Rectal smooth muscle tissue (tissue), 1 donor: ENCODE results near the gene ERBB2.

Experiments
- H3K27ac ChIP-seq: one replicate; pipeline ENCODE4 v1.7.0; 2013; ENCODE audit warnings: low read depth, low read length, inconsistent platforms
- H3K27me3 ChIP-seq: one replicate; pipeline ENCODE4 v1.7.0; 2013; ENCODE audit warnings: low read length; ENCODE audit not compliant: control insufficient read depth, insufficient read depth
- H3K36me3 ChIP-seq: one replicate; pipeline ENCODE4 v1.7.0; 2013; ENCODE audit warnings: low read length; ENCODE audit not compliant: control insufficient read depth, insufficient read depth
- H3K4me1 ChIP-seq: one replicate; pipeline ENCODE4 v1.7.0; 2013; ENCODE audit warnings: low read length; ENCODE audit not compliant: control insufficient read depth, insufficient read depth
- H3K4me3 ChIP-seq: one replicate; pipeline ENCODE4 v1.7.0; 2013; ENCODE audit warnings: low read length
- H3K9ac ChIP-seq: one replicate; pipeline ENCODE4 v1.7.0; 2013; ENCODE audit warnings: low read length

Gene ERBB2

GRCh38 chr17:39736319-39737165, 36.7 kb downstream of the ERBB2 start:
- H3K36me3 ChIP-seq, result no peaks in the 10 kb centered on the region
- H3K27me3 ChIP-seq, result peaks cover 21% of the 10 kb centered on the region
- no peak overlapping the region for H3K27ac ChIP-seq
- no peak overlapping the region for H3K4me3 ChIP-seq
- H3K4me1 ChIP-seq, result no peaks in the 10 kb centered on the region
- H3K9ac ChIP-seq, result no peak overlapping the region

DNA sequence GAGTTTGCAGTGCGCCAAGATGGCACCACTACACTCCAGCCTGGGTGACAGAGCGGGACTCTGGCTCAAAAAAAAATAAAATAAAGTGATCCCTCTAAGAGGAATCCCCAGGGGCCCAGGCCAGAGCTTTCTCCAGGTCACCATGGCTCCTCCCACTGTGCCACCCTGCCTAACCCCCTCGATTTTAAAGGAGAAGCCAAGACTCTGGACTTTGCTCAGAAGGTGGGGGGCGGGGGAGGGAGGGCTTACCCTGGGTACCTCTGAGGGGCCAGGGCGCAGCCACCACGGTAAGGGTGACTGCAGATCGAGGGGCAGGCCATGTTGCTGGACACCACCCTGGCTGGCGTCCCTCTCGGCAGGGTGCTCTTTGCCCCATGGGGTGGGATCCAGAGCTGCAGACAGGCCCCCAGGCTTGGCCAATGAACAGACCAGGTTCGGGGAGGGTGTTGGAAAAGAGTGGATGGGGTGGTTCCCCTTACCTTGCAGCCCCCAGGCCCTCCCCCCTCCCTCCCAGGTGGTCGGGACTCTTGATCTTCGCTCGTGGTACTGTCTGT, 37.4 kb downstream of the ERBB2 start:
- Histone ChIP-seq H3K4me1 (no peaks in the 10 kb centered on the region), H3K9ac (no peak overlapping the region), H3K36me3 (no peaks in the 10 kb centered on the region), H3K27ac (no peak overlapping the region), H3K27me3 (peaks cover 21% of the 10 kb centered on the region), H3K4me3 (no peak overlapping the region)

GRCh38 chr17:39737760-39738567, 38.1 kb downstream of the ERBB2 start, which contains the start of gene GRB7:
Gene GRB7 (plus strand): TSS chr17:39737938. CDS start chr17:39742302, 4,364 bp downstream.
- Histone ChIP-seq H3K27me3 (peaks cover 21% of the 10 kb centered on the region), H3K9ac (peak within 1 kb of the TSS; percentile 57)

GRCh38 chr17:39738568-39738901, 38.7 kb downstream of the ERBB2 start:
- Histone ChIP-seq H3K9ac (no peak overlapping the region), H3K36me3 (peaks cover 2% of the 10 kb centered on the region), H3K27ac (no peak overlapping the region), H3K4me3 (peak overlapping the region; percentile 68), H3K4me1 (no peaks in the 10 kb centered on the region), H3K27me3 (peaks cover 21% of the 10 kb centered on the region)

More at GRCh38 chr17:39737760-39738567, 38.1 kb downstream of the ERBB2 start, which contains the start of gene GRB7:
- Histone ChIP-seq H3K27ac (no peak within 1 kb of the TSS), H3K4me1 (no peaks in the 10 kb centered on the region), H3K4me3 (peak within 1 kb of the TSS; percentile 68), H3K36me3 (no peaks in the 10 kb centered on the region)

DNA sequence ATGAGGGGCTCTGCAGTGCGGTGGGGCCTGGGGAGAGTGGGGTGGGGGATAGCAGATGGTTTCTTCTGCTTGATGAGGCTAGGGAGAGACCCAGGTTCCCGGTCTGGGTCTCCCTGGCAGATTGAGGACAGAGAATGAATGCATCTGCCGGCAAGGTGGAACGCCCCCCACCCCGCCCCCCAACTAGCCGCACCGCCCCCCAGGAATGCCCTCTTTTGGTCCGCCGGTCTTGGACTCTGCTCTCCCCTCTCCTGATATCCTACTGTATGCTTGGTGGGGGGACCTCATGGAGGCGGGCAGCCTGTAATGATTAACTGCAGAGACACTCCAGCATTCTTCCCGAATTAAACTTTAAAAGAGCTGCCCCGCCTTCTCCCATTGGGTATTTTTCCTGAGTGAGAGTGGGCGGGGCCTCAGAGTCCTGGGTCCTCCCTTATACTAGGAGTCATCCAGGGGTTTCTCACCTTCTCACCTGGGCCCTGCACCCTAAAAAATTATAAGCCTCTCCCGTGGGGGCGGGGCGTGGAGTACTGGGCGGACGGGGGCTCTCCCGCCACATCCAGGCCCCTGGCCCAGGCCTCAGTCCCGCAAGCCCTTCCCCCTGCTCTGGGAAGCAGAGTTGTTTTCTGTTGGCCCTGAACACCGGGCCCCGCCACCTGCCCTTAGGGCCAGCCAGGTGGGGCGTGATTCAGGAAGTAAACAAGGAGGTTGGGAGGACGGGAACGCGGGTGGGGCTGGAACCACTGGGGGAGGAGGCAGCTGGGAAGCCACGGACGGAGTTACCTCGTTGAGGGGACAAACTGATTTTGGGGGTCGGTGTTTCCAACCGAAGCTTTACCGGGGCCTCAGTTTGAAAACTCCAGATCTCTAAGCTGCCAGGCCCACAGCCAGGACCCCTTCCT, 39.4 kb downstream of the ERBB2 start:
- peak overlapping the region; percentile 68 for H3K4me3 ChIP-seq
- no peak overlapping the region for H3K9ac ChIP-seq
- no peaks in the 10 kb centered on the region for H3K4me1 ChIP-seq
- H3K27me3 ChIP-seq, result peaks cover 21% of the 10 kb centered on the region
- no peak overlapping the region for H3K27ac ChIP-seq
- H3K36me3 ChIP-seq, result peaks cover 2% of the 10 kb centered on the region

GRCh38 chr17:39739885-39740356, 40.1 kb downstream of the ERBB2 start:
- H3K4me3 ChIP-seq, result peak overlapping the region; percentile 46
- no peak overlapping the region for H3K27ac ChIP-seq
- H3K27me3 ChIP-seq, result peaks cover 21% of the 10 kb centered on the region
- H3K9ac ChIP-seq, result peak overlapping the region; percentile 39
- H3K4me1 ChIP-seq, result no peaks in the 10 kb centered on the region
- peaks cover 2% of the 10 kb centered on the region for H3K36me3 ChIP-seq

DNA sequence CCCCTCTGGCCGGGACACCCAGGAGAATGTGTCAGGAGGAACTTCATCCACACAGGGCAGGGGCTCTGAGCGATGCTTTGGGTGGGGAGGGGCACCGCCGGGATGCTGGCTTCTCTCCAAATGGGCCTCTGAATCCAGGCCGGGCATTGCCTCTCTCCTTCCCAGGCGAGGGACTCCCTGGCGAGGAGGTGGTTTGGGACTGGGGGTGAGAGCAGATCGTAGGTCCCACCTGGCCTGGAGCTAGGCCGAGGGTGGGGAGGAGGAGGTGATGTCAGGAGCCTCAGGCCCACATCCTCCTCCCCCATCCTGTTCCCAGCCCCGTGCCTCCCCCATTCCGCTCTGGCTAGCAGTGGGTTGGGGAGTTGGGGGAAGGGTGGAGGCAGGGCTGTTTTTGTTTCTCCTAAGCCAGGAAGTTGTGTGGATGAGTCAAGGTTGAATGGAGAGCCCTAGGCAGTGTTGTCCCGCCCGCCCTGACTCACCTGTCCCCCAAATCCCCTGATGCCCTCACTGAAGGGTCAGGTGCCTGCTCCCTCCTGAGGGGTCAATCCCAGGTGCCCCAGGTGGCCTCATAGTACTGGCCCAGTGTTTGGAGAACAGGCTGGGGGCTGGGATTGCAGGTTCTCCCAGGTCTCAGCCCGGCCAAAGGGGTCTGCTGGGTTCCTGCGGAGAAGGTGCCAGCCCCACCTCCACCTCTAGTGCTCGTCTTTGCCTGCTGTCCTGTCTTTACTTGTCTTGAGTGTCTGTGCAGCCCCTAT, 40.7 kb downstream of the ERBB2 start:
- peak overlapping the region; percentile 30 for H3K4me3 ChIP-seq
- H3K27me3 ChIP-seq, result peaks cover 21% of the 10 kb centered on the region
- H3K9ac ChIP-seq, result peak overlapping the region; percentile 39
- peaks cover 2% of the 10 kb centered on the region for H3K36me3 ChIP-seq
- H3K27ac ChIP-seq, result no peak overlapping the region
- H3K4me1 ChIP-seq, result no peaks in the 10 kb centered on the region

GRCh38 chr17:39742126-39742855, 42.4 kb downstream of the ERBB2 start:
- no peak overlapping the region for H3K9ac ChIP-seq
- H3K4me1 ChIP-seq, result no peaks in the 10 kb centered on the region
- H3K27ac ChIP-seq, result no peak overlapping the region
- H3K36me3 ChIP-seq, result peaks cover 2% of the 10 kb centered on the region
- no peak overlapping the region for H3K4me3 ChIP-seq
- peaks cover 21% of the 10 kb centered on the region for H3K27me3 ChIP-seq

DNA sequence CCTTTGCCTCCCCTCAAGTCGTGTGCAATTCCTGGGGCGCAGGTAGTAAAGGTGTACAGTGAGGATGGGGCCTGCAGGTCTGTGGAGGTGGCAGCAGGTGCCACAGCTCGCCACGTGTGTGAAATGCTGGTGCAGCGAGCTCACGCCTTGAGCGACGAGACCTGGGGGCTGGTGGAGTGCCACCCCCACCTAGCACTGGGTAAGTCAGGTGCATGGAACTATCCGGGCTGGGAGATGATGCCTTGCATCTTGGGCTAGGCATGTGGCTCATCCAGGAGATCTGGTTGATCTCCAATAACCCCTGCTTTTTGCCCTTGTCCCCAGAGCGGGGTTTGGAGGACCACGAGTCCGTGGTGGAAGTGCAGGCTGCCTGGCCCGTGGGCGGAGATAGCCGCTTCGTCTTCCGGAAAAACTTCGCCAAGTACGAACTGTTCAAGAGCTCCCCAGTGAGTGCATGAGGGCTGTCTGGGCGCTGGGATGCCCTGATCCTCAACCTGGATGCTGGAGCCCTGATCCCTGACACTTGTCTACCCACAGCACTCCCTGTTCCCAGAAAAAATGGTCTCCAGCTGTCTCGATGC, 43.1 kb downstream of the ERBB2 start:
- Histone ChIP-seq H3K27ac (no peak overlapping the region), H3K9ac (no peak overlapping the region), H3K4me1 (no peaks in the 10 kb centered on the region), H3K4me3 (no peak overlapping the region), H3K27me3 (peaks cover 17% of the 10 kb centered on the region), H3K36me3 (peaks cover 2% of the 10 kb centered on the region)

GRCh38 chr17:39744075-39744835, 44.4 kb downstream of the ERBB2 start:
- H3K36me3 ChIP-seq, result peaks cover 2% of the 10 kb centered on the region
- H3K27me3 ChIP-seq, result peaks cover 14% of the 10 kb centered on the region

More at GRCh38 chr17:39744075-39744835, 44.4 kb downstream of the ERBB2 start:
- no peak overlapping the region for H3K4me3 ChIP-seq
- H3K27ac ChIP-seq, result no peak overlapping the region
- H3K4me1 ChIP-seq, result no peaks in the 10 kb centered on the region
- no peak overlapping the region for H3K9ac ChIP-seq
